Measurements from ENCODE around the gene SYTL1. TPM values are rescaled to one million over a fixed set of nuclear protein-coding genes. Genes with fewer than 3 reads are reported as not detected.
A peak's percentile ranks its signal among the peaks of the same experiment; 100 is the strongest.

The SYTL1 gene
- polyA plus RNA-seq, 3 donors = 12.6 to 17.0 (median 13.3) TPM

DNA sequence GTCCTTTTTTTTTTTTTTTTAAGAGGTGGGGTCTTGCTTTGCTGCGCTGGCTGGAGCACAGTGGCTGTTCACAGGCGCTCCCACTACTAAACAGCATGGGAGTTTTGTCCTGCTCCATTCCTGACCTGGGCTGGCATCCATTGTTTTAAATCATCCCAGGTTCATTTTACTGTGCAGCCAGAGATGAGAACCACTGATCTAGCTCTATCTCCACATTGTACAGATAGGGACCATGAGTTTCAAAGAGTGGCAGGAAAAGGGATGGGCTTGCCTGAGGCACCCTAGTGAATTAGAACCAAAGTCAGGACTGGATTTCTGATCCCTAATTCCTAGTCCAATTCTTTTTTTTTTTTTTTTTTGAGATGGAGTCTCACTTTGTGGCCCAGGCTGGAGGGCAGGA is 27.1 kb upstream of the SYTL1 start:
- no peak for DNase-seq

DNA sequence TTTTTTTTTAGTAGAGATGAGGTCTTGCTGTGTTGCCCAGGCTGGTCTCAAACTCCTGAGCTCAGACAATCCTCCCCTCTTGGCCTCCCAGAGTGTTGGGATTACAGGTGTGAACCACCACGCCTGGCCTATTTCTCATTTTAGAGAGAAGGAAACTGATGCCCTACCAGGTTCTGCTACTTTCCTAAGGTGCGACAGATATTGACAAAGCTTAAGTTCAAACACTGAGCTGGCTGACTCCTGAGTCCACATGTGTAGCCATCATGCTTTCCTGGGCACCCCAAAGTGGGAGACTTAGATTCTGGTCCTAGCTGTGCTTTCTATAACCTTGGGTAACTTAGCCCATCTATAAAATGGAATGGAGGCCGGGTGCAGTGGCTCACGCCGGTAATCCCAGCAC is 25.0 kb upstream of the SYTL1 start:
- no peak for DNase-seq

DNA sequence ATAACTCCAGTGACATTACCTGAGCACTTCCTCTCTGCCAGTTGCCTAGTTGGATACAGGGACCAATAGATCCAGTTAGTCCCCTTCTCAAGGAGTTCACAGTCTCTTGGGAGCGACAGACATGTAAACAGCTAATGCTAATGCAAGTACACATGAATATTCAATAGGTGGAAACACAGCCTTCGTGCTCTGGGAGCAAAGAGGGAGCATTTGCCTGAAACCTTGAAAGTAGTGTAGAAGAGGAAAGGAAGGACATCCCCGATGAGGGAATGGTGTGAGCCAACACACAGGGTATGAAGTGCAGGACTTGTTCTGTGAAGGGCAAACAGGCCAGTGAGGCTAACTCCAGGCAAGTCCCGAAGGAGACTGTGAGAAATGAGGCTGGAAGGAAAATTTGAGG is 23.7 kb upstream of the SYTL1 start:
- no peak for DNase-seq

DNA sequence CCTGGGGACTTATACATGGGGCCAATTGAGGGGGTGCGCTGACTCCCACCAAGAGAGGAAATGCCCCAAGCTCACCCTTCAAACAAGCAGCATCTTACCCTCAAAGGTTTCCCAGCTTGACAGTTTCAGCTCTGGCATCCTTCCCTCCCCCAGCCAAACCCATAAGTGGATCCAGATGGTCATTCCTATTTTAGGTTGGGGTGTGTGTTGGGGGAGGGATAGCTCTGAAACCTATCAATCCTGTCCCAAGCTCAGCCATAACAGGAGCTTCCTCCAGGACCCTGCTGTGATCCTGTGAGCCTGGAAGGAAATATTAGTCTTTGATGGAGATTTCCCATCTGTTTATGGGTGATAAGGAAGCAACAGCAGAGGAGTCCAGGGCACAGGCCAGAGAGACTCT is 23.2 kb upstream of the SYTL1 start:
- DNase-seq = no peak

DNA sequence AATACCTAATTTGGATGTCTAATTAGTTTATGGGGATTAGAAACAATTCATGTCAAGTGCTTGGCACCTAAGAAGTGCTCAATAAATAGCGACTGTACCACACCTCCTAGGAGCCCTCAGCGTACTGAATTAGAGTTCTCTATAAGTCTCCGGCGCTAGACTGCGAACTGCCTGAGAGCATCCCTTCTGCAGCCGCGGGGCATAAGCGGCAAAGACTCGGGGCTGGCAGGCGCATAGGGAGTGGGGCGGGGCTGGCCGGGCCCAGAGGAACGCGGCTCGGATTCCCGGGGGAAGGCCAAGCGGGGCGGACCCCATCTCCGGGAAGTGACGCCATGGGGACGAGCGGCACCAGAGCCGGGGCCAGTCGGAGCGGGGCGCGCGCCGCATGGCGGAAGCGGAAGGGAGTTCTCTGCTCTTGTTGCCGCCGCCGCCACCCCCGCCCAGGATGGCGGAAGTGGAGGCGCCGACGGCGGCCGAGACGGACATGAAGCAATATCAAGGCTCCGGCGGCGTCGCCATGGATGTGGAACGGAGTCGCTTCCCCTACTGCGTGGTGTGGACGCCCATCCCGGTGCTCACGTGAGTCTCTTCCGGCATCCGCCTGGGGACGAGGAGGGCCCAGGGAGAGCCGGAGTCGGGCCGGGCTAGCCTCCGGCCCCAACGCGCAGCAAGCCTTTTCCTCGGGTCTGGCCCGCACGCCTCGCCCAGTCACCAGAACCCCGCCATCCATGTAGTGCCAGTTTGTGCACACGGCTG is 19.8 kb upstream of the SYTL1 start, which contains the start of gene TMEM222:
TMEM222 (plus strand) TSS at position 351 of the 756 bp plus-strand sequence; CDS start at position 386, 35 bp downstream.
- DNase-seq = peak; percentile 96

DNA sequence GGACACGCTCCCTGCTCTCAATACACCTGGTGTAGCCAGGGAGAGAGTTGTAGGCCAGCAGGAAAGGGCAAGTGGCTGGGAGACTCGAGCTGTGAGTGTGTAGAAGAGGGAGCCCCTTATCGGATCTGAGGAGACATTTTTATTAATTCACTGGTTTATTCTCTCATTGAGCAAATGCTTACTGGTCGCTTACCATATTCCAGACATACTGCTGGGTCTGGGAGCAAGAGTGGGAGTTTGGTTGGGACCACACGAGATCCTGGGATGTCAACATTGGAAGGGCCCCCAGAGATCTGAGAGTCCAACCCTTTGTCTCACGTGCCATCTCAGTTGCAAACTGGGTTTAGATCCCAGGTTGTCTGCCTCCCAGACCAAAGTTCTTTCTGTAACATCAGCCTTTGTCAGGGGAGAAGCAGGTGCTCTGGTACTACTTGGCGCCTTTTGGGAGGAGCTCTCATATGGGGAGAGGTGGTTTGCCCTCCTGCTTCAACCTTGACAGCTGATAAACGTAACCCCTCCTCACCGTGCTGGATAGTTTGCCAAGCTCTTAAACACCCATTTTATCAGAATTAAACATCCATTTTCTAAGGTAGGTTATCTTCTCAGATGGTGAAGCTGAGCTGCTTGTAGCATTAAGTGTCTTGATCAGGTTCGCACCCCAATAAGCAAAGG is 19.1 kb upstream of the SYTL1 start:
- no peak for DNase-seq

DNA sequence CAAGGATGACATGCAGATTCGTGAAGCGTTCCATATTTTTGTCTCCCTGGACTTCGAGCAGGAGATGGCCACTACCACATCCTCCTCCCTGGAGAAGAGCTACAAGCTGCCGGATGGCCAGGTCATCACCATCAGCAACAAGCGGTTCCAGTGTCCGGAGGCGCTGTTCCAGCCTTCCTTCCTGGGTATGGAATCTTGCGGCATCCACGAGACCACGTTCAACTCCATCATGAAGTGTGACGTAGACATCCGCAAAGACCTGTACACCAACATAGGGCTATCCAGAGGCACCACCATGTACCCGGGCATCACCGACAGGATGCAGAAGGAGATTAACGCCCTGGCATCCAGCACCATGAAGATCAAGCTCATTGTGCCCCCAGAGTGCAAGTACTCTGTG is 16.5 kb upstream of the SYTL1 start:
- no peak for DNase-seq

DNA sequence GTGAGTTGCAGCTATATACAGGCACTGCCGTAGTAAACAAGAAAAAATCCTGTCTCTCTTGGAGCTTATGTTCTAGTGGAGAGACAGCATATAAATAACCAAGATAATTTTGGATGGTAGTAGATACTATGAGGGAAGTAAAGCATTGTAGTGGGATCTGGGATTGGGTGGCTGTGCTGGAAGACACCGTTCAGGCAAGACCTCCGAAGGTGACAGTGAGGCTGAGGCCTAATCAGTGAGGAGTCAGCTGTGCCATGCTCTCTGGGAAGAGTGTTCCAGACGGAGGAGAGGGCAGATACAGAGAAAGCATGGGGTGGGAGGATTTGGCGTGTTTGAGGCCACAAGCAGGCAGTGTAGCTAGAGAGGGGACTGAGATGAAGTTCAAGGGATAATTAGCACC is 13.9 kb upstream of the SYTL1 start:
- DNase-seq = no peak

DNA sequence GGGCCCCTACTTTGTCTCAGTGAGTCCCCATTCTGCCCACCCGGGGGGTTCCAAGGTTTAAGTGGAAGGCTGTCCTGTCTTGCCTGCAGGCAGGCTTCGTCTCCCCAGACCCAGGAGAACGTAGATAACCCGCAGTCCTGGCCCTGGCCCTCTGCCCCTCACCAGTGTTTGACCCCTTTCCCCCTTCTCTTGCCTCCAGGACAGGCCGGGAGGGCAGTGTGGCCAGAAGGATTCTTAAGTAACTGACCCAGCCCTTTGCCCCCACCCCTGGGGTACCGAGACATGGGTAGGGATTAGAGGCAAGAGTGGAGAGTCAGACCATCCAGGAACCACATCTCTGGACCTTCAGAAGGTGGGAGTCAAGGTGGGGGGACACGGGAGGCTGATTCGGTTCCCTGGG is 11.0 kb upstream of the SYTL1 start:
- DNase-seq = no peak

DNA sequence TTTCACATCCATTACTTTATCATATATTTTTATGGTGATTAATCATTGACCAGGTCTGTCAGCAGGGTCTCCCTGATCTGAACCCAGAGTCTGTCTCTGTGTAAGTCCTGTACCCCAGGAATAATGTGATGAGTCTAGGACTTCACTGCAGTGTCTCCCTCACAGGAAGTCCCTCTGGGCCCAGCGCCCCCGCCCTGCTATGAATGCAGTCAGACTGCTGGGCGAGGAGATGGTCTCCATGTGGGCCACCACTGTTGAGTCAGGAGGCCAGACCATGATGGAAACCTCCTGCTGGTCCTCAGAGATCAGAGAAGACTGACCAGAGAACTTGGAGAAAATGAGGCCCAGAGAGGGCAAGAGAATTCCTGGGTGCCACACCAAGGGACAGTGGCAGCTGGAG is 10.4 kb upstream of the SYTL1 start:
- DNase-seq = no peak

DNA sequence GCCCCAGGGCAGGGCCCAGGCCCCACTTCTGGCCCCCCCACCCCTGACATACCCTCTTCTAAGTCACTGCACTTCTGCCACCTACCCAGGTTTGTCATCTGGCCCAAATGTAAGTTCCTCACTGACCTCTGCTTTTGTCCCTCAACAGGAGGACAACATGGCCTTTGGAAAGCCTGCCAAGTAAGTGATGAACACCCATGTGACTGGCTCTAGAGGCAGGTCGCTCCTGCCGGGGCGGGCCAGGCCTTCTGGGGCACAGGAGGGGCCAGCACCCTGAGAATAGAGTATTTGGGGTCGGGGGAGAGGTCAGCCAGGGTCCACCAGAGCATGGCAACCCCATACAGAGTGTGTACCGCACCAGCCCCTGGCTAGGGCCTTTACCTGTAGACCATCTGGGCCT is 9.9 kb upstream of the SYTL1 start:
- DNase-seq = no peak

DNA sequence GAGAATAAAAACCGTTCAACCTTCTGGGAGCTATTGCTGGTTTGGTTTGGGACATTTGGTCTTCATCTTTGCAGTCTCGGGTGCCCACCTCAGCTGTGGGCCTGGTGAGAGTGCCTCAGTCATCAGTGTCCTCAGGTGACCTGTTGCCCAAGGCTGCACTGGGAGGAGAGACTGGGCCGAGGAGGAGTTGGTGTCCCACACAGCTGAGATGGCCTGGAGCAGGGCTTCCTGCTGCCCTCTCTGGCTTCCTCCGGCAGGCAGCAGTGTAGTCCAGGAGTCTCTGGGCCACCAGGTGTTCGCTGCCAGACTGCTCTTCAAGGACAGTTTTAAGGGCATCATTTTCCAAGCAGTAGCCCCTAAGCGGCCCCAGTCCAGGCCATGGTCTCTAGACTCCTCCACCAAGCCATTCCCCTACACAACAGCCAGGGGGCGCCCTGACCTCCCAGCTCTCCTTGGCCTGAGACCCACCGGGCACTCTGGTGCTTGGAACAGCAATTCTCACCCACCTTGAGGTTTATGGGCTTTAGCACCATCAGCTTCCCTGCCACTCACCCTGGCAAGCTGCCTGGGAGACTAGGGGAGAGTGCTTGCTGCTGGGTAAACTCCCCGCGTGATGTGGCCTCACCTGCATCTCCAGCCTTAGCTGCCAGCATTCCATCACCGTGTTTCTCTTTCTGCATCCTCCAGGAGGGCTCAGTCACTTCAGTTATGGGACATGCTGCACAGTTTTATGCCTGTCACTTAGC is 9.1 kb upstream of the SYTL1 start:
- DNase-seq = no peak

DNA sequence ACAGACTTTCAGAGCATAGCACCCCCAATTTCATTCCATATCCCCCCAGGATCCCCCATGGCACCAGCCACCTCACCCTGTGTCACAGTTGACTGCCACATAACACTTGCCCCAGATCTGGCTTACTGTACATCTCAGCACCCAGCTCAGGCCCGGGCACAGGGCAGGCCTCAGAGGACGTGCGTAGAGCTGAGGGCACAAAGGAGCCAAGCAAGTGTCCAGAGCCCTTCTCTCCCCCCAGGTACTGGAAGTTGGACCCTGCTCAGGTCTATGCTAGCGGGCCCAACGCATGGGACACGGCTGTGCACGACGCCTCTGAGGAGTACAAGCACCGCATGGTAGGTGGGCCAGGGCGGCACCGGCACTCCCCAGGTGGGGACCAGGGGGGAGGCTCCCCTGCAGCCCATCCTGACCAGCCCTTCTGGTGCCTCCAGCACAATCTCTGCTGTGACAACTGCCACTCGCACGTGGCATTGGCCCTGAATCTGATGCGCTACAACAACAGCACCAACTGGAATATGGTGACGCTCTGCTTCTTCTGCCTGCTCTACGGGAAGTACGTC is 8.0 kb upstream of the SYTL1 start:
- DNase-seq = no peak

DNA sequence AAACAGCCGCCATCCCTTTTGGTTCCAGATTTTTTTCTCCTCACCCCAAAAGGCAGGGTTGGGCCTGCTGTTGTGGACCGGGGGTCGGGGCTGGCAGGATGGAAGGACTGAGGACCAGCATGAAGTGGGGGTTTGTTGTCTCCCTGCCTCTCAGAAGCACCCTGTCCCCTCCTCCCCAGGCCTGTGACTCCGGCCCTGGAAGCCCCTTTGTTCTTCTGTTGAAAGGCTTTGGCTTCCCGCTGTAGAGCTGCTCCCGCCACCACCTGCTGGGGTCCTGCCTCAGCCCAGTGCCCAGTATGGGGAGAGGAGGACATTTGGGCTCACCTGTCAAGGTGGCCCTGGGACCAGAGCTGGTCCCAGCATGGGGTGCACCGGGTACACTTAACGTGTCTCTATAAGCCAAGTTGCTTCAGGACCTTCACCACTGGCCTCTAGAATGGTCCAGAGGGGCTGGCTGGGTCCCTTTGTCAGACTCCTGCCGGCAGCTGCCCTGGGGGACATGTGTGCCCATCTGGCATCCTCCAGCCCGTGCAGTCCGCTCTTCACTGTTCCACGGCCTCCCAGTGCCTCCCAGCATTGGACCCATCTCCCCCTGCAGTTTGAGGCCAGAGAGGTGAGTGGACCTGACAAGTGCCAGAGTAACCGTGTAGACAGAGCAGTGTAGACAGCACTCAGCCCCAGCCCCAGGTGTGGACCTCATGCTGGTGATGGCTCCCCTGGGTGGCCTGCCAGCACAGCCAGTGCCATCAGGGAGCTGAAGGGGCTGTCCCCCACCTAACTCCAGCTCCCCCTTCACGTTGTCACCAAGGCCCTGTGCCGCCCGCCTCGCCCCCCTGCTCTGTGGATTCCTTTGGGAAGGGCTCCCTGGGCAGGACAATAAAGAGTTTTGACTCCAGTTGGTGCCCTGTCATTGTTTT is 6.1 kb upstream of the SYTL1 start:
- no peak for DNase-seq

DNA sequence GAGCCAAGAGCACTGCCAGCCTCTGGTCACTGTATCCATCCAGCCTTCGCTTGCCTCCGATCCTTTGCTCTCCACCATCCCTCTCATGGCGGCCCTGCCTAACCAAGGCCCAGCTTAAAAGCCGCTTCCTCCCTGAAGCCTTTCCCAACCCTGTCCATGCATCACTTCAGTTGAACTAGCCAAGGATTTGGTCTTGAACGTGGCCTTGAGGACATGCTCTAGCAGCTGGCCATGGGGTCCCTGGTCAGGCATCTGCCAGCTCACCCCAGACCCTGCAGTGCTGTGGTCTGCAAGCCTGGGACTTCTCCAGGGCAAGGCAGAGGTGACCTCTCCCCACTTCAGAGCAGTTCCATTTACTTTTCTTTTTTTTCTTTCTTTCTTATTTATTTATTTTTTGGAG is 5.1 kb upstream of the SYTL1 start:
- DNase-seq = no peak

DNA sequence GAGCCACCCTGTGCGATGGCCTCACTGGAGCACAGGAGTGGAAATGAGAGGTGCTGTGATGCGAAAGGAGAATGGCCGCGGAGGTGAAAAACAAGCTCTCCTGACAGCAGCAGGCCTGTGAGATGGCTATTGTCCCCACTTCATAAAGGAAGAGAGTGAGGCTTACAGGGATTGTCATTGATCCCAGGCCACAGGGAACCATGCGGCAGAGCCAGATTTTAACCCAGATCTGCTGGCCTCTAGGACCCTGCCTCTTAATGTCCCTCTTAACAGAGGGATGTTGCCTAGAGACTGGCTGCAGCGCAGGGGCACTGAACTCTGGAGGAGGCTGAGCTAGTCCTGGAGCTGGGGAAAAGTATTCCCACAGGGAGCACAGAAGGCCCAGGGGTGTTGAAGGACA is 3.1 kb upstream of the SYTL1 start:
- no peak for DNase-seq

DNA sequence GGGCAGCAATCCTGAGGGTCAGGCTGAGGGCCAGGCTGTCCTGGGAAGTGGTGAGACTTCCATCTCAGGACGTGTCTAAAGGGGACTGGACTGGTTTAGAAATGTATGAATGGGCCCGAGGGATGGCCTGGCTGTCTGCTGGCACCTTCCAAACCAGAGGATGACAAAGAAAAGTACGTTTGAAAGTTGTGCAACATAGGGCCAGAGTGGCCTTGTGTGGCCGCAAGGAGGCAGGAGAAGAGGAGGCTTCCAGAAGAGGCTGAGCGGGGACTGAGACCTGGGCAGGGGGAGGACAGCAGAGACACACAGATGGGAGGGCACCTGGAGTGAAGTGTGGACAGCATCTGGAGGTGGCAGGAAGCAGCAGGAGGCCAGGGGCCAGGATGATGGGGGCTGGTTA is 2.6 kb upstream of the SYTL1 start:
- DNase-seq = no peak

DNA sequence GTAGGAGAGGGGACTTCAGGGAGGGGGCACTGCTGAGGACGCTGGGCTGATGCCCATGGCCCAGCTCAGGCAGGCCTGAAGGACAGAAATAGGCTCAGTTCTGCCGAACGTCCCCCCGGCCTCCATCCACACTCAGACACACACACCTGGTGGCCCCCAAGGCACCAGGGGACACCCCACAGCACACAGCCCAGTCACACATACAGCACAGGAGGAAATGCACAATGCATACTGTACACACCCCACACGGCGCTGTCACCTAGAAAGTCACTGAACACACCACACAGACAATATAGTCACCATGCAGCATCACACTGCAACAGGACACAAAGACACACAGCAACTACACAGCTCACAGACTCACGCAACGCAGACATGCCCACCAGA is 562 bp downstream of the SYTL1 start:
- DNase-seq = no peak

DNA sequence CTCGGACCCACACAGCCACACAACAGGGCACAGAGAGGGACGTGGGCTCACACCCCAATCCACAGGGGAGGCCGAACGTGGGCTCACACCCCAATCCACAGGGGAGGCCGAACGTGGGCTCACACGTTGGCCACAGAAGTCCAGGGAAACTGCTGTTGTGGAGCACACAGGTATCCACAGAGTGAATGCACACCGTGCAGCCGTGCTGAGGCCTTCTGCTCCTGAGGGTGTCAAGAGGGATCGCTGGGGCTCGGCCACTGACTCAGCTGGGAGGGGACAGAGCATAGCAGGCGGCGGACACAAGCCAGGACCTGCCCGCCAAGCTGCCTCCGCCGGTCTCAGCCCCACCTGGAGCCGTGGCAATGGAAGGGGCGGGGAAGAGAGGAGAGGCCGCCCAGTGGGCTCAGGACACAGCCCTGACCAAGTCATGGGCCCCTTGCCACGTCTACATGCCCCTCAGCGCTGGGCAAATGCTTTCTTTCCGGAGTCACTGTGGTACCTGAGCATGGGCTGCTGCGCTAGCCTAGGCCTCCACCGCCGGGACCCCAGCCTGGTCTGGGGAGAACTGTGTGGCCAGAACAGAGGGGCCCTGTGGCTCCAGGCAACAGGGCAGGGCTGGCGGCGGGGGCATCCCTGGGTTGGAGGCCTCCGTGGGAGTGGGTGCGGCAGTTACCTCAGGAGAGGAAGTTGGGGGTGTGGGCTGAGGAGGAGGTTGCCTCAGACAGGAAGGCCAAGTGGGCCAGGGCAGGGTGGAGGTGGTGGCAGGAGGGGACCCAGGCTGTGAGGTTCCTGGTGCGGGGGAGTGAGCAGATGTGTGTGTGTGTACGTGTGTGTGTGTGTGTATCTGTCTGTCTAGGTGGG is 1.2 kb downstream of the SYTL1 start:
- DNase-seq = no peak

DNA sequence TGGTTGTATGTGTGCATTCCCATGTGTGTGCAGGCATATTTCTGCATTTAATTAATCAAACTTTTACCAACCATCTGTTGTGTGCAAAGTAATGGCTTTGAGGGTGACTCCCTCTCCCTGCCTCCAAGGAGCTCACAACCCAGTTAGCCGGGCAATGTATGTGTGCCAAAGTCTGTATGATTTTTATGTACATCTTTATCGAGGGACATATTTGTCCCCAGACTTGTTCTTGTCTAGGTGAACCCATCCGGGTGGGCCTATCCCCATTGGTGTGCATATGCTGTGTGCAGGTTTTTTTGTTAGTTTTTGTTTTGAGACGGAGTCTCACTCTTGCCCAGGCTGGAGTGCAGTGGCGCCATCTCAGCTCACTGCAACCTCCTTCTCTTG is 1.8 kb downstream of the SYTL1 start:
- no peak for DNase-seq

DNA sequence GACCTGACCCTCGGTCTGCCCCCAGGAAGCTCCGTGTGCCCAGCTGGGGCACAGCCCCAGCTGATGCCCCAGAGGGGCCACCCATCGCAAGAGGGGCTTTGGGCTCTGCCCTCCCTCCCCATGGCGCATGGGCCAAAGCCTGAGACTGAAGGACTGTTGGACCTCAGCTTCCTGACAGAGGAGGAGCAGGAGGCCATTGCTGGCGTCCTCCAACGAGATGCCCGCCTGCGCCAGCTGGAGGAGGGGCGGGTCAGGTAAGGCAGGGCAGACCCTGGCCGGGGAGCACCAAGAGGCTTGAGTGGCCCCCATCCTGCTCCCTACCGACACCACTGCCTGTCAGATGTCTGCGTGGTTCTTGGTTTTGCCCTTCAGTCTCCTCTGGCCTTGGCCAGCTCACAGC is 3.5 kb downstream of the SYTL1 start:
- no peak for DNase-seq
